Astrocyte (in vitro differentiated cells and primary cell): ENCODE data around the gene GABRQ. TPM values are rescaled to one million over a fixed set of nuclear protein-coding genes. Genes with fewer than 3 reads are reported as not detected.

Source experiments
- DNase-seq: peaks from one replicate; pipeline ENCODE4 v3.0.0-alpha.2; 2010; ENCODE audit warnings: low read depth
- FAIRE-seq: peaks from 2 replicates; lab custom pipeline; 2011; peaks lifted over from hg19 to GRCh38; lab: Jason Lieb, UNC
- H2AFZ ChIP-seq: 2 replicates; pipeline ENCODE4 v1.6.0; 2012; ENCODE audit warnings: low read depth, low read length, inconsistent platforms
- H3K27ac ChIP-seq: 2 replicates; pipeline ENCODE4 v1.5.1; 2011; ENCODE audit warnings: low read depth, low read length, inconsistent platforms
- H3K27me3 ChIP-seq: 2 replicates; pipeline ENCODE4 v1.6.0; 2011; ENCODE audit warnings: low read length, inconsistent platforms; ENCODE audit not compliant: insufficient read depth
- H3K36me3 ChIP-seq: 2 replicates; pipeline ENCODE4 v1.5.1; 2011; ENCODE audit warnings: low read length, inconsistent platforms; ENCODE audit not compliant: insufficient read depth
- H3K4me1 ChIP-seq: 2 replicates; pipeline ENCODE4 v1.5.1; 2011; ENCODE audit warnings: low read length, inconsistent platforms; ENCODE audit not compliant: insufficient read depth
- H3K4me2 ChIP-seq: 2 replicates; pipeline ENCODE4 v1.6.0; 2012; ENCODE audit warnings: low read length, inconsistent platforms
- H3K4me3 ChIP-seq: 2 replicates; pipeline ENCODE4 v1.5.1; 2011; ENCODE audit warnings: low read depth, mild to moderate bottlenecking, low read length, inconsistent platforms; ENCODE audit not compliant: insufficient read depth
- H3K79me2 ChIP-seq: 2 replicates; pipeline ENCODE4 v1.6.0; 2012; ENCODE audit warnings: mild to moderate bottlenecking, low read length, inconsistent platforms; ENCODE audit not compliant: insufficient read depth
- H3K9ac ChIP-seq: 2 replicates; pipeline ENCODE4 v1.6.0; 2012; ENCODE audit warnings: mild to moderate bottlenecking, low read length, inconsistent platforms
- H3K9me3 ChIP-seq: 2 replicates; pipeline ENCODE4 v1.5.1; 2012; ENCODE audit warnings: low read depth, mild to moderate bottlenecking, low read length, inconsistent platforms; ENCODE audit not compliant: insufficient read depth
- H4K20me1 ChIP-seq: 2 replicates; pipeline ENCODE4 v1.6.0; 2012; ENCODE audit warnings: low read length, inconsistent platforms; ENCODE audit not compliant: insufficient read depth
- H3K27ac Mint-ChIP-seq: one replicate; pipeline ENCODE4 v1.8.0; 2021; ENCODE audit warnings: mild to moderate bottlenecking, mixed read lengths; ENCODE audit not compliant: unreplicated experiment
- H3K27me3 Mint-ChIP-seq: one replicate; pipeline ENCODE4 v1.8.0; 2021; ENCODE audit warnings: low read depth, mixed read lengths; ENCODE audit not compliant: unreplicated experiment
- H3K36me3 Mint-ChIP-seq: one replicate; pipeline ENCODE4 v1.8.0; 2021; ENCODE audit warnings: low read depth, mixed read lengths; ENCODE audit not compliant: unreplicated experiment
- H3K4me1 Mint-ChIP-seq: one replicate; pipeline ENCODE4 v1.8.0; 2021; ENCODE audit warnings: low read depth, mixed read lengths; ENCODE audit not compliant: unreplicated experiment
- H3K4me3 Mint-ChIP-seq: one replicate; pipeline ENCODE4 v1.8.0; 2021; ENCODE audit warnings: mild to moderate bottlenecking, moderate library complexity, mixed read lengths; ENCODE audit not compliant: unreplicated experiment
- H3K9me3 Mint-ChIP-seq: one replicate; pipeline ENCODE4 v1.8.0; 2021; ENCODE audit warnings: mild to moderate bottlenecking, mixed read lengths; ENCODE audit not compliant: unreplicated experiment
- CTCF ChIP-seq: IDR thresholded peaks from 2 replicates; pipeline ENCODE4 v1.5.1; 2011; ENCODE audit warnings: low read depth, mild to moderate bottlenecking, inconsistent platforms, low read length, moderate library complexity; ENCODE audit not compliant: insufficient read depth
- EZH2 ChIP-seq: IDR thresholded peaks from 2 replicates; pipeline ENCODE4 v1.6.1; 2012; ENCODE audit warnings: mild to moderate bottlenecking, low read length, inconsistent platforms; ENCODE audit not compliant: insufficient read depth
- total RNA-seq: library from RNA; stranded (reverse); gene quantifications from 2 replicates; pipeline ENCODE4 v1.2.1, GENCODE V29; 2021

The GABRQ gene
- total RNA-seq, 1 donor from 2014 or later, result 0.41 TPM

- H3K4me1 ChIP-seq, result no peaks in the 10 kb centered on the region
- no peak overlapping the region for H2AFZ ChIP-seq
- H3K36me3 ChIP-seq, result no peaks in the 10 kb centered on the region
- H3K9me3 ChIP-seq, result no peaks in the 10 kb centered on the region
- no peak overlapping the region for H3K9ac ChIP-seq
- H3K4me2 ChIP-seq, result no peak overlapping the region
- H3K27me3 ChIP-seq, result no peaks in the 10 kb centered on the region
- H3K27ac ChIP-seq, result no peak overlapping the region
- H3K27me3 Mint-ChIP-seq, result peaks cover 18% of the 10 kb centered on the region
- no peak overlapping the region for H3K4me3 Mint-ChIP-seq
- no peaks in the 10 kb centered on the region for H3K36me3 Mint-ChIP-seq
- H3K9me3 Mint-ChIP-seq, result no peaks in the 10 kb centered on the region
- no peaks in the 10 kb centered on the region for H3K79me2 ChIP-seq
- H4K20me1 ChIP-seq, result no peaks in the 10 kb centered on the region
- no peak for FAIRE-seq
- no peaks in the 10 kb centered on the region for H3K4me1 Mint-ChIP-seq
- TF ChIP-seq CTCF (peak; percentile 54), EZH2 (no peak)
- H3K27ac Mint-ChIP-seq, result no peak overlapping the region
- no peak overlapping the region for H3K4me3 ChIP-seq
- DNase-seq, result peak; percentile 44
These were observed 1.8 kb upstream of the GABRQ start for GRCh38 chrX:152635941-152636340.

DNA sequence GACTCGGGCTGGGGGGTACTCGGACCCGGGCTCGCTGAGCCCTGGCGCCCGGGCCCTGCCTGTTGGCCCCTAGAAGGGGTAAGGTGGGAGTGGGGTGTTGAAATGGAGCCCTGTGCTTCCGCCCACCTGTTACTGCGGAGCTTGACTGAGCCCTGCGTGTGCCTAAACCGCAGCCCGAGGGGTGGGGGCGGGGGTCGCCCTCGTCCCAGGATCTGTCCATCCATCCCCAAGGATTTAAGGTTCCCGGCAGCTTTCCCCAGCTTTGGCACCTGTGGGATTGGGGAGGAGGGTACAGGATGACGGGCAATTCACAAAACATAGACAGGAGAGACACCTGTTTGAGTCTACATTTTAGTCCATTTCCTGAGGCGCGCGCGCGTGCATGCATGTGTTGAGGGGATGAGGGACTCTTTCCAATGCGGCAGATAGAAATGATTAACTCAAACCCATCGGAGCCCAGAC is 779 bp downstream of the GABRQ start:
- DNase-seq, result no peak
- no peak overlapping the region for H3K27ac ChIP-seq
- H2AFZ ChIP-seq, result peak overlapping the region; percentile 41
- no peak for FAIRE-seq
- peak overlapping the region; percentile 28 for H3K4me3 ChIP-seq
- Mint-ChIP-seq H3K36me3 (no peaks in the 10 kb centered on the region), H3K27ac (no peak overlapping the region), H3K4me1 (no peaks in the 10 kb centered on the region), H3K9me3 (no peaks in the 10 kb centered on the region), H3K4me3 (peak overlapping the region; percentile 22), H3K27me3 (peaks cover 15% of the 10 kb centered on the region)
- no peaks in the 10 kb centered on the region for H3K79me2 ChIP-seq
- TF ChIP-seq CTCF (no peak), EZH2 (no peak)
- no peaks in the 10 kb centered on the region for H3K9me3 ChIP-seq
- peak overlapping the region; percentile 76 for H3K4me2 ChIP-seq
- no peaks in the 10 kb centered on the region for H3K27me3 ChIP-seq
- H4K20me1 ChIP-seq, result no peaks in the 10 kb centered on the region
- no peak overlapping the region for H3K9ac ChIP-seq
- no peaks in the 10 kb centered on the region for H3K4me1 ChIP-seq
- no peaks in the 10 kb centered on the region for H3K36me3 ChIP-seq

- no peak overlapping the region for H3K27ac Mint-ChIP-seq
- no peak overlapping the region for H3K9ac ChIP-seq
- H3K4me1 Mint-ChIP-seq, result no peaks in the 10 kb centered on the region
- H3K4me3 ChIP-seq, result no peak overlapping the region
- peaks cover 15% of the 10 kb centered on the region for H3K27me3 Mint-ChIP-seq
- H3K4me3 Mint-ChIP-seq, result no peak overlapping the region
- H3K79me2 ChIP-seq, result no peaks in the 10 kb centered on the region
- TF ChIP-seq CTCF, result no peak
- no peak for TF ChIP-seq EZH2
- no peaks in the 10 kb centered on the region for H3K9me3 Mint-ChIP-seq
- H2AFZ ChIP-seq, result no peak overlapping the region
- no peak overlapping the region for H3K4me2 ChIP-seq
- DNase-seq (no peak), FAIRE-seq (no peak)
- H3K27me3 ChIP-seq, result no peaks in the 10 kb centered on the region
- H3K36me3 ChIP-seq, result no peaks in the 10 kb centered on the region
- no peaks in the 10 kb centered on the region for H3K9me3 ChIP-seq
- no peak overlapping the region for H3K27ac ChIP-seq
- H3K4me1 ChIP-seq, result no peaks in the 10 kb centered on the region
- H3K36me3 Mint-ChIP-seq, result no peaks in the 10 kb centered on the region
- H4K20me1 ChIP-seq, result no peaks in the 10 kb centered on the region
These were observed 1.7 kb downstream of the GABRQ start for GRCh38 chrX:152639426-152639825.
